Neural progenitor cell (in vitro differentiated cells): ENCODE measurements around the gene MRPS9. TPM values are rescaled to one million over a fixed set of nuclear protein-coding genes. Genes with fewer than 3 reads are reported as not detected.

Source experiments
- DNase-seq: peaks from one replicate; pipeline ENCODE4 v3.0.0-alpha.2; 2016; ENCODE audit warnings: low spot score
- H2AFZ ChIP-seq: fragments of 200-600 bp; sonication (generic); replicated peaks from 2 replicates; pipeline ENCODE4 v1.6.1; 2016; ENCODE audit warnings: antibody characterized with exemption
- H3F3A ChIP-seq: fragments of 200-600 bp; sonication (generic); 2 replicates; pipeline ENCODE4 v1.6.1; 2016; ENCODE audit warnings: antibody characterized with exemption, low read depth
- H3K27ac ChIP-seq: fragments of 200-600 bp; sonication (generic); 2 replicates; pipeline ENCODE4 v1.5.1; 2016; ENCODE audit warnings: mild to moderate bottlenecking
- H3K27me3 ChIP-seq: fragments of 200-600 bp; sonication (generic); 2 replicates; pipeline ENCODE4 v1.6.1; 2016; ENCODE audit warnings: mild to moderate bottlenecking, moderate library complexity
- H3K36me3 ChIP-seq: fragments of 200-600 bp; sonication (generic); 2 replicates; pipeline ENCODE4 v1.5.1; 2016
- H3K4me1 ChIP-seq: fragments of 200-600 bp; sonication (generic); 2 replicates; pipeline ENCODE4 v1.6.1; 2016; ENCODE audit warnings: mixed run types
- H3K4me2 ChIP-seq: fragments of 200-600 bp; sonication (generic); 2 replicates; pipeline ENCODE4 v1.6.1; 2016
- H3K4me3 ChIP-seq: fragments of 200-600 bp; sonication (generic); 2 replicates; pipeline ENCODE4 v1.5.1; 2016
- H3K79me2 ChIP-seq: fragments of 200-600 bp; sonication (generic); 2 replicates; pipeline ENCODE4 v1.6.1; 2016; ENCODE audit warnings: low read depth
- H3K9ac ChIP-seq: fragments of 200-600 bp; sonication (generic); 2 replicates; pipeline ENCODE4 v1.6.1; 2016
- H3K9me3 ChIP-seq: fragments of 200-600 bp; sonication (generic); 2 replicates; pipeline ENCODE4 v1.5.1; 2016; ENCODE audit warnings: low read depth
- H4K20me1 ChIP-seq: fragments of 200-600 bp; sonication (generic); 2 replicates; pipeline ENCODE4 v1.6.1; 2016; ENCODE audit warnings: low read depth
- H3K27ac Mint-ChIP-seq: 3 replicates; pipeline ENCODE4 v1.8.0; 2021; ENCODE audit warnings: mixed read lengths
- H3K27me3 Mint-ChIP-seq: 2 replicates; pipeline ENCODE4 v1.8.0; 2022; ENCODE audit warnings: low read depth, mild to moderate bottlenecking, inconsistent platforms, moderate library complexity, mixed read lengths; ENCODE audit not compliant: insufficient read depth
- H3K36me3 Mint-ChIP-seq: 3 replicates; pipeline ENCODE4 v1.8.0; 2021; ENCODE audit warnings: mixed read lengths
- H3K4me1 Mint-ChIP-seq: 3 replicates; pipeline ENCODE4 v1.8.0; 2021; ENCODE audit warnings: mixed read lengths
- H3K4me3 Mint-ChIP-seq: 3 replicates; pipeline ENCODE4 v1.8.0; 2021; ENCODE audit warnings: mild to moderate bottlenecking, moderate library complexity, mixed read lengths
- H3K9me3 Mint-ChIP-seq: 3 replicates; pipeline ENCODE4 v1.8.0; 2020; ENCODE audit warnings: mixed read lengths
- CTCF ChIP-seq: fragments of 200-600 bp; sonication (generic); IDR thresholded peaks from 2 replicates; pipeline ENCODE4 v1.5.1; 2017; ENCODE audit warnings: antibody characterized with exemption, mild to moderate bottlenecking
- EZH2 ChIP-seq: fragments of 200-600 bp; sonication (generic); IDR thresholded peaks from 2 replicates; pipeline ENCODE4 v1.6.1; 2017; ENCODE audit warnings: antibody characterized with exemption, mild to moderate bottlenecking, moderate library complexity
- EZH2phosphoT487 ChIP-seq: fragments of 200-600 bp; sonication (generic); IDR thresholded peaks from 2 replicates; pipeline ENCODE4 v1.6.1; 2017; ENCODE audit warnings: antibody characterized with exemption
- total RNA-seq: library from RNA; depleted of rRNA; stranded (reverse); fragments of >200 nt; gene quantifications from 2 replicates; pipeline ENCODE4 v1.2.3, GENCODE V29; 2015; ENCODE audit warnings: low replicate concordance

The MRPS9 gene
- total RNA-seq, 1 donor from 2014 or later: 78.0 TPM

GRCh38 chr2:105104208-105104731, 66.4 kb downstream of the MRPS9 start:
- H3K27me3 Mint-ChIP-seq: no peaks in the 10 kb centered on the region
- no peaks in the 10 kb centered on the region for H4K20me1 ChIP-seq
- DNase-seq: no peak
- no peaks in the 10 kb centered on the region for H3K9me3 ChIP-seq
- H3K27ac ChIP-seq: no peak overlapping the region
- peaks cover 29% of the 10 kb centered on the region for H3K4me1 Mint-ChIP-seq
- TF ChIP-seq EZH2phosphoT487: no peak
- no peak overlapping the region for H3K4me3 ChIP-seq
- H3K36me3 ChIP-seq: peaks cover 10% of the 10 kb centered on the region
- H3K9ac ChIP-seq: no peak overlapping the region
- no peaks in the 10 kb centered on the region for H3K79me2 ChIP-seq
- no peaks in the 10 kb centered on the region for H3K27me3 ChIP-seq
- peak overlapping the region; percentile 14 for H3K27ac Mint-ChIP-seq
- H3F3A ChIP-seq: no peaks in the 10 kb centered on the region
- no peak overlapping the region for H2AFZ ChIP-seq
- H3K9me3 Mint-ChIP-seq: no peaks in the 10 kb centered on the region
- H3K4me3 Mint-ChIP-seq: no peak overlapping the region
- H3K36me3 Mint-ChIP-seq: peaks cover 12% of the 10 kb centered on the region
- peaks cover 11% of the 10 kb centered on the region for H3K4me1 ChIP-seq
- H3K4me2 ChIP-seq: no peak overlapping the region

GRCh38 chr2:105110295-105110829, 72.5 kb downstream of the MRPS9 start:
- Mint-ChIP-seq H3K27ac (no peak overlapping the region), H3K4me1 (peaks cover 12% of the 10 kb centered on the region), H3K4me3 (no peak overlapping the region), H3K9me3 (no peaks in the 10 kb centered on the region), H3K36me3 (no peaks in the 10 kb centered on the region), H3K27me3 (no peaks in the 10 kb centered on the region)
- no peak for DNase-seq
- Histone ChIP-seq H3K9me3 (no peaks in the 10 kb centered on the region), H3F3A (no peaks in the 10 kb centered on the region), H3K79me2 (no peaks in the 10 kb centered on the region), H3K4me3 (no peak overlapping the region), H3K4me2 (no peak overlapping the region), H3K27ac (no peak overlapping the region), H3K27me3 (no peaks in the 10 kb centered on the region), H3K9ac (no peak overlapping the region), H3K4me1 (no peaks in the 10 kb centered on the region), H3K36me3 (no peaks in the 10 kb centered on the region), H4K20me1 (no peaks in the 10 kb centered on the region), H2AFZ (no peak overlapping the region)
- TF ChIP-seq EZH2 (no peak), EZH2phosphoT487 (no peak), CTCF (no peak)

- H3K9ac ChIP-seq: no peak overlapping the region
- no peaks in the 10 kb centered on the region for H4K20me1 ChIP-seq
- DNase-seq: no peak
- no peaks in the 10 kb centered on the region for H3F3A ChIP-seq
- Mint-ChIP-seq H3K27me3 (no peaks in the 10 kb centered on the region), H3K4me3 (no peak overlapping the region), H3K9me3 (no peaks in the 10 kb centered on the region), H3K27ac (no peak overlapping the region), H3K4me1 (peaks cover 9% of the 10 kb centered on the region), H3K36me3 (no peaks in the 10 kb centered on the region)
- H3K9me3 ChIP-seq: no peaks in the 10 kb centered on the region
- TF ChIP-seq CTCF (no peak), EZH2 (no peak), EZH2phosphoT487 (no peak)
- H3K36me3 ChIP-seq: no peaks in the 10 kb centered on the region
- H3K27ac ChIP-seq: no peak overlapping the region
- no peak overlapping the region for H2AFZ ChIP-seq
- no peak overlapping the region for H3K4me2 ChIP-seq
- H3K27me3 ChIP-seq: no peaks in the 10 kb centered on the region
- no peak overlapping the region for H3K4me3 ChIP-seq
- H3K4me1 ChIP-seq: no peaks in the 10 kb centered on the region
- no peaks in the 10 kb centered on the region for H3K79me2 ChIP-seq
Measured at GRCh38 chr2:105111365-105112150, 73.7 kb downstream of the MRPS9 start.

- Mint-ChIP-seq H3K4me3 (no peak overlapping the region), H3K4me1 (peaks cover 3% of the 10 kb centered on the region), H3K36me3 (no peaks in the 10 kb centered on the region), H3K27ac (peak overlapping the region; percentile 75), H3K9me3 (no peaks in the 10 kb centered on the region), H3K27me3 (no peaks in the 10 kb centered on the region)
- H3K27me3 ChIP-seq: no peaks in the 10 kb centered on the region
- H3K36me3 ChIP-seq: no peaks in the 10 kb centered on the region
- DNase-seq: no peak
- H3F3A ChIP-seq: no peaks in the 10 kb centered on the region
- no peaks in the 10 kb centered on the region for H4K20me1 ChIP-seq
- TF ChIP-seq CTCF: no peak
- TF ChIP-seq EZH2: no peak
- TF ChIP-seq EZH2phosphoT487: no peak
- no peak overlapping the region for H3K27ac ChIP-seq
- no peak overlapping the region for H2AFZ ChIP-seq
- no peaks in the 10 kb centered on the region for H3K9me3 ChIP-seq
- no peaks in the 10 kb centered on the region for H3K4me1 ChIP-seq
- no peaks in the 10 kb centered on the region for H3K79me2 ChIP-seq
- H3K4me3 ChIP-seq: no peak overlapping the region
- no peak overlapping the region for H3K4me2 ChIP-seq
- H3K9ac ChIP-seq: no peak overlapping the region
Measured at GRCh38 chr2:105112345-105112744, 74.5 kb downstream of the MRPS9 start.
